Small intestine (tissue), 7 donors: ENCODE data around the gene MFN2. TPM values are rescaled to one million over a fixed set of nuclear protein-coding genes. Genes with fewer than 3 reads are reported as not detected.

Experiments used
- DNase-seq, 2 donors: peaks; one replicate each; pipeline versions ENCODE4 v3.0.0 to v3.0.0-alpha.2; 2013
- FAIRE-seq: peaks from 2 replicates; lab custom pipeline; 2012; peaks lifted over from hg19 to GRCh38; lab: Jason Lieb, UNC
- H3K27ac ChIP-seq, 3 donors: one replicate each; pipeline ENCODE4 v1.5.1; 2013; ENCODE audit warnings: low read length in 2 of 3, mild to moderate bottlenecking in 2 of 3, control low read depth in 1 of 3, inconsistent platforms in 1 of 3, low read depth in 1 of 3, moderate library complexity in 1 of 3
- H3K27me3 ChIP-seq, 3 donors: one replicate each; pipeline ENCODE4 v1.6.1; 2013; ENCODE audit warnings: low read length in 3 of 3, inconsistent platforms in 1 of 3; ENCODE audit not compliant: control insufficient read depth in 3 of 3, insufficient read depth in 3 of 3
- H3K36me3 ChIP-seq, 3 donors: one replicate each; pipeline ENCODE4 v1.6.1; 2013; ENCODE audit warnings: low read length in 3 of 3, inconsistent platforms in 1 of 3, low read depth in 1 of 3, mild to moderate bottlenecking in 1 of 3, moderate library complexity in 1 of 3; ENCODE audit not compliant: control insufficient read depth in 3 of 3, insufficient read depth in 2 of 3
- H3K4me1 ChIP-seq, 3 donors: one replicate each; pipeline ENCODE4 v1.6.1; 2013; ENCODE audit warnings: low read length in 2 of 3, inconsistent platforms in 1 of 3, low read depth in 1 of 3, mild to moderate bottlenecking in 1 of 3, moderate library complexity in 1 of 3; ENCODE audit not compliant: control insufficient read depth in 3 of 3, insufficient read depth in 2 of 3
- H3K4me3 ChIP-seq, 3 donors: one replicate each; pipeline ENCODE4 v1.5.1; 2013; ENCODE audit warnings: low read length in 3 of 3, control low read depth in 1 of 3, inconsistent platforms in 1 of 3, low read depth in 1 of 3, mild to moderate bottlenecking in 1 of 3, moderate library complexity in 1 of 3
- H3K9me3 ChIP-seq, 2 donors: one replicate each; pipeline ENCODE4 v1.6.1; 2013; ENCODE audit warnings: low read depth in 1 of 2, low read length in 1 of 2; ENCODE audit not compliant: control insufficient read depth in 2 of 2, insufficient read depth in 1 of 2
- WGBS, 3 donors: extraction: QIAGEN DNeasy Blood & Tissue Kit; methylation state at CpG; one replicate each; pipeline ENCODE4 v1.1.7; 2013; 5-methylcytosine and 5-hydroxymethylcytosine counted together
- polyA plus RNA-seq, 4 donors: library from polyadenylated mRNA; stranded (reverse) in 3 of 4; unstranded in 1 of 4; fragments of 200-250 nt in 3 of 4; fragments of 120-200 nt in 1 of 4; gene quantifications; one replicate each; pipeline versions ENCODE4 v1.2.1 to v1.2.3, GENCODE V29; 2013
- donor health status: healthy with polysubstance abuse.
- donor health status: control.
- donor health status: control.
- donor health status: Bipolar disorder and iron deficiency.
- donor health status: healthy.

Gene MFN2
- polyA plus RNA-seq, 4 donors: 60.3 to 87.0 (median 78.9) TPM

DNA sequence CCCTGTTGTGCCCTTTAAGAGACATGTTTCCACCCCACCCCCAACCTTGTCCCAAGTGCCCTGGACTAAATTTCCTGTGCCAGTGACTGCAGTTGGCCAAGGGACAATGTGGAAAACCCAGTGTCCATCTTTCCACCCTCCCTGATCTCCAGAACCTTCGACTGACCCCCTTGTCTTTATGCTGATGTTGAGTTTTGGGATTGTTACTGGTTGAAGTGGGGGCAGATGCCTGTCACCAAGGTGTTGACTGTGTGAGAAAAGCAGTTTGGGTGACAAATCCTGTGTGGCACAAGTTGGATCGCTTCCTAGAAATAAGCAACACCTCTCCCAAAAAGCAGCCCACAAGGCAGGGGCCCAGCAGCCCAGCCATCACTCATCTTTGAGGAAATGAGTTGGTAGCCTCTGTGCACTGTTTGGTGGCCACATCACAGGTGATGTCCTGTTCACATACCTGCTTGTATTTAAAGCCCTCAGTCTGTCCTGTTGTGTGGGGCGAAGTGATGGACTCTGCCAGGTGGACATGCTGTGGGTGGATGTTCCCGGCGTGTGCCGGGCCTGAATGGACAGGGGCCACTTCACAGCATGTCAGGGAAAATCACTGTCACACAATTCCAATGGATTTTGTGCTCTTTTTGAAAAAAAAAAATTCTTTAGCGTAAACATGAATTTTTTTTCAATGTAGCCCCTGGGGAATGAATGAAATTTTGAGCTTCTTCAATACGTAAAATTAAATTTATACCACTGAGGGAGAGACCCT, 32.5 kb downstream of the MFN2 start:
- DNase-seq: no peak
- Histone ChIP-seq H3K36me3 (peaks cover 0 to 56% (median 27%) of the 10 kb centered on the region in 3 donors), H3K27ac (no peak overlapping the region), H3K4me3 (no peak overlapping the region), H3K27me3 (no peaks in the 10 kb centered on the region), H3K4me1 (no peaks in the 10 kb centered on the region), H3K9me3 (no peaks in the 10 kb centered on the region)
- WGBS, 3 donors: 87 to 96% (median 95%) methylated on average over 8 of the region's 8 CpGs
- no peak for FAIRE-seq

DNA sequence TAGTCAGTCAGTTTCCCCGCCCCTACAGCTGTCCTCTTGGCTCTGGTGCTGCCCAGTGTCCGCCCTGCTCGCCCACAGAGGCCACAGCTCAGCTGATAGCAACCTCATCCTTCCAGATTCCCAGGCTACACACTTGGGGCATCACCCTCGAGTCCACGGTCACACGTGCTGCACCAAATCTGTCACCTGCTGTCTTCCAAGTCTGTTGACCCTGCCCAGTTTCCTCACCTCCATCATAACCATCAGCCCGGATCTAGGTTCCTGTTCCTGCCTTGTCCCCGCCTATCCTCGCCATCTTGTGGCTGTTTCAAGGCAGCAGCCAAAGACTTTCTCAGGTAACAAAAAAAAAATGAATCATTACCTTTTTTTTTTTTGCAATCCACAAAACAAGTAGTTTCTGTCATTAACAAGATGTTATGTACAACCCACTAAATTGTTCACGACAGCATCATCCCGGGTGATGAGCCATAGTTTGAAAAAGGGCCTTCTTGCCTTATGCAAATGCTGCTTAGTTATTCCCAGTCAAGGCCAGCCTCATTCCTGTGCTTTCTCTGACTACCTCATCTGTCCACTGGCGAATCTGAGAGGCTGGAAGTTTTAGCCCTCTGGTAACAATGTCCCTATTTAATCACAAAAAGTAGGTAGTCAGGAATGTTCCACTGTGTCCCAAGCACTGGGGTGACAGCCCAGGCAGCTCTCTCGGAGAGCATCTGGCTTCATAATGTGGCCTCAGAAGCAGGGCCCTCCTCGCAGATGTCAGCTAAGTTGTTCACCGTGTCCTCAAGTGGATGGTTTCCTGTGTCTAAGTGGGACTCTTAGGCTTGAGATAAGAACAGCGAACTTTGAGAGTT, 34.1 kb downstream of the MFN2 start:
- H3K4me1 ChIP-seq: no peaks in the 10 kb centered on the region
- no peak overlapping the region for H3K4me3 ChIP-seq
- no peak for FAIRE-seq
- no peak for DNase-seq
- peaks cover 0 to 46% (median 27%) of the 10 kb centered on the region in 3 donors for H3K36me3 ChIP-seq
- H3K27me3 ChIP-seq: no peaks in the 10 kb centered on the region
- H3K9me3 ChIP-seq: no peaks in the 10 kb centered on the region
- H3K27ac ChIP-seq: no peak overlapping the region
- 75 to 82% (median 80%) methylated on average over 16 of the region's 16 CpGs for WGBS, 3 donors

DNA sequence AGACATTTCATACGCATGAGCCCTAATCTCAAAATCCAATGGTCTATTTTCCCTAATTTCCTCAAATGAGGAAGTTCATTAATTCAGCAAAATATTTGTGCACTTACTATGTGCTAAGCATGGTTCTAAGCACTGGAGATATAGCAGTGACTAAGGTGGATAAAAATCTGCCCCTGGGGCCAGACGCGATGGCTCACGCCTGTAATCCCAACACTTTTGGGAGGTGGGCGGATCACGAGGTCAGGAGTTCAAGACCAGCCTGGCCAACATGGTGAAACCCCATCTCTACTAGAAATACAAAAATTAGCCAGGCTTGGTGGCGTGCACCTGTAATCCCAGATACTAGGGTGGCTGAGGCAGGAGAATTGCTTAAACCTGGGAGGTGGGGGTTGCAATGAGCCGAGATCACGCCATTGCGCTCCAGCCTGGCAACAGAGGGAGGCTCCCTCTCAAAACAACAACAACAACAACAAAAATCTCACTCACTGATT, 34.8 kb downstream of the MFN2 start:
- no peaks in the 10 kb centered on the region for H3K9me3 ChIP-seq
- DNase-seq (no peak), FAIRE-seq (no peak)
- H3K27me3 ChIP-seq: no peaks in the 10 kb centered on the region
- peaks cover 0 to 3% (median 0%) of the 10 kb centered on the region in 3 donors for H3K4me1 ChIP-seq
- 90 to 91% (median 90%) methylated on average over 10 of the region's 10 CpGs for WGBS, 3 donors
- no peak overlapping the region for H3K4me3 ChIP-seq
- H3K36me3 ChIP-seq: peaks cover 0 to 39% (median 25%) of the 10 kb centered on the region in 3 donors
- H3K27ac ChIP-seq: no peak overlapping the region

DNA sequence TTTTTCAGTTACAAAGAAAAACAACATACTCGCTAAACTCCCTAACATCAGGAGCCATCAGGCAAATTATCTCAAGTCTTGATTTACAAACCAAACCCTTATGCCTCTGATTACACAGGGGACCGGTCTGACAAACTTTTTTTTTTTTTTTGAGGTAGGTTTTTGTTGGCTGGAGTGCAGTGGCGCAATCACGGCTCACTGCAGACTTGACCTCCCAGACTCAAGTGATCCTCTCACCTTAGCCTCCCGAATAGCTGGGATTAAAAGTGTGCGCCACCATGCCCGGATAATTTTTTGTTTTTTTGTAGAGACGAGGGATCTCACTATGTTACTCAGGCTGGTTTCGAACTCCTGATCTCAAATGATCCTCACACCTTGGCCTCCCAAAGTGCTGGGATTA, 35.3 kb downstream of the MFN2 start:
- no peak overlapping the region for H3K27ac ChIP-seq
- peaks cover 0 to 34% (median 20%) of the 10 kb centered on the region in 3 donors for H3K36me3 ChIP-seq
- no peaks in the 10 kb centered on the region for H3K27me3 ChIP-seq
- no peak for FAIRE-seq
- WGBS, 3 donors: 92 to 93% (median 93%) methylated on average over 9 of the region's 9 CpGs
- peaks cover 0 to 3% (median 0%) of the 10 kb centered on the region in 3 donors for H3K4me1 ChIP-seq
- no peak for DNase-seq
- H3K9me3 ChIP-seq: no peaks in the 10 kb centered on the region
- H3K4me3 ChIP-seq: no peak overlapping the region

DNA sequence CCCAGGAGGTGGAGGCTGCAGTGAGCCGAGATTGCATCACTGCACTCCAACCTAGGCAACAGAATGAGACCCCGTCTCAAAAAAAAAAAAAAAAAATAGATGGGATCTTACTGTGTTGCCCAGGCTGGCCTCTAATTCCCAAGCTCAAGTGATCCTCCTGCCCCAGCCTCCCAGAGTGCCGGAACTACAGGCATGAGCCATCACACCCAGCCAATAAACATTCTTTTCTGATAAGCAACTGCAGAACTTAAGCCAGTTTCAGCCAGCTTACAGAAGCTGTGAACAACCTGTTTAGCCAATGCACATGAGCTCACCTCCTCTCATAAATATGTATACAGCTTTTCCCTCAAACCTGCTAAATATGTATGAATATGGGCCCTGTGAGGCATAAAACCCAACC, 35.9 kb downstream of the MFN2 start:
- WGBS, 3 donors: 83 to 91% (median 89%) methylated on average over 3 of the region's 3 CpGs
- H3K27me3 ChIP-seq: no peaks in the 10 kb centered on the region
- FAIRE-seq (no peak), DNase-seq (peak in 1 of 2 donors; percentile 24)
- H3K9me3 ChIP-seq: no peaks in the 10 kb centered on the region
- no peak overlapping the region for H3K27ac ChIP-seq
- H3K36me3 ChIP-seq: peaks cover 0 to 28% (median 15%) of the 10 kb centered on the region in 3 donors
- H3K4me1 ChIP-seq: peaks cover 0 to 3% (median 0%) of the 10 kb centered on the region in 3 donors
- no peak overlapping the region for H3K4me3 ChIP-seq

DNA sequence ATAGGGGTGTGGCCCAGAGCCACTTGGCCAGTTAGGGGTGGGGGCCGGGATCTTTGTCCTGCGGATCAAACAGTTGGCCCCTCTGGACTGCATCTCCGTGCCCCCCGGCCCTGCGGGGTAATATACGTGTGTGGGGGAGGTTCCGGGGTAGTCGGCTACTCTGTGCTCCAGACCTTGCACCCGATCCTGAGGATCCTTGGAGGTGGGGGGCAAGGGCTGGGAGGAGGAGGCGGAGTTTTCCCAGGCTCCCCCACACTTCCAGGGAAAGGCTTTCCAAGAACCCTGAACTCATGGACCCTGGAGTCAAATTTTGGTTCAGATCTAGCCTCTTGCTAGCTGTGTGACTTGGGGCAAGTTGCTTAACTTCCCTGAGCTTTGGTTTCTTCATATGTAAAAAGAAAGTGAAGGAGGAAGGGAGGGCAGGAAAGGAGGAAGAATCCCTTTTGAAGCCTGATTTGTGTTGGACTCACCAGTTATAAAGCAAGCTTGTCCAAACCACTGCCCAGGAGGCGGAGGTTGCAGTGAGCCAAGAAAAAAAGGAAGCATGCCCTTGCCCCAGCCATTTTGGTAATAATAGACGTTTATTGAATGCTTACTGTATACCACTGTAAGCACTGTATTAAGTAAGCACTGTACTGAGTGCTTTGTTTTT, 39.7 kb downstream of the MFN2 start:
- no peaks in the 10 kb centered on the region for H3K9me3 ChIP-seq
- FAIRE-seq (no peak), DNase-seq (peak; percentile 28 to 59)
- peak overlapping the region; percentile 59 to 94 (median 70) for H3K27ac ChIP-seq
- H3K36me3 ChIP-seq: peaks cover 0 to 28% (median 5%) of the 10 kb centered on the region in 3 donors
- H3K4me3 ChIP-seq: peak overlapping the region; percentile 72 to 98 (median 94)
- no peaks in the 10 kb centered on the region for H3K27me3 ChIP-seq
- 7 to 11% (median 9%) methylated on average over 12 of the region's 12 CpGs for WGBS, 3 donors
- H3K4me1 ChIP-seq: peaks cover 0 to 3% (median 0%) of the 10 kb centered on the region in 3 donors

DNA sequence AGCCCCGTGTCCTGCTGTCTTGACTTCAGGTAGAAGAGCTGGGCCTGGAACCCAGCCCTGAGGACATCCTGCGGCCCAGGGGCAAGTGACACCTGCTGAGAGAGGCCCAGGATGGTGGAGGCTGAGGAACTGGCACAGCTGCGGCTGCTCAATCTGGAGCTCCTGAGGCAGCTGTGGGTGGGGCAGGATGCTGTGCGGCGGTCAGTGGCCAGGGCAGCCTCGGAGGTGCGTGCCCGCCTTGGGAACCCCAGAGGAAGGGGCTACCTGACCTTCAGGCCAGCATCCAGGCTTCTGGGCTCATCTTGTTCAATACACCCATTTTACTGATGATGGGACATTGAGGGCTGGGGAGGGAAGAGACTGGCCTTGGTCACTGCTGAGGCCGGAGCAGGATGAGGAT, 41.4 kb downstream of the MFN2 start:
- peaks cover 0 to 3% (median 0%) of the 10 kb centered on the region in 3 donors for H3K4me1 ChIP-seq
- H3K9me3 ChIP-seq: no peaks in the 10 kb centered on the region
- WGBS, 3 donors: 87 to 94% (median 93%) methylated on average over 4 to 9 of the region's 9 CpGs
- H3K36me3 ChIP-seq: peaks cover 5 to 43% (median 5%) of the 10 kb centered on the region in 3 donors
- FAIRE-seq (no peak), DNase-seq (no peak)
- H3K27me3 ChIP-seq: no peaks in the 10 kb centered on the region
- no peak overlapping the region for H3K4me3 ChIP-seq
- no peak overlapping the region for H3K27ac ChIP-seq

DNA sequence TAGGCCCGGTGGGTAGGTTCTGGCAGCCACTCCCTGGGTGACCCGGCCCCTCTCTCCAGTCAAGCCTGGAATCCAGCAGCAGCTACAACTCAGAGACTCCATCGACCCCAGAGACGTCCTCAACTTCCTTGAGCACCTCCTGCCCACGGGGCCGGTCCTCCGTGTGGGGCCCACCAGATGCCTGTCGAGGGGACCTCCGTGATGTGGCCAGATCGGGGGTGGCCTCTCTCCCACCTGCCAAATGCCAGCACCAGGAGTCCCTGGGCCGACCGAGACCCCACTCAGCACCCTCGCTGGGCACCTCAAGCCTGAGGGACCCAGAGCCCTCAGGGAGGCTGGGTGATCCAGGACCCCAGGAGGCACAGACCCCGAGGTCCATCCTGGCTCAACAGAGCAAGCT, 41.8 kb downstream of the MFN2 start:
- Histone ChIP-seq H3K4me3 (no peak overlapping the region), H3K4me1 (peaks cover 0 to 3% (median 0%) of the 10 kb centered on the region in 3 donors), H3K36me3 (peaks cover 5 to 47% (median 6%) of the 10 kb centered on the region in 3 donors), H3K27ac (no peak overlapping the region), H3K9me3 (no peaks in the 10 kb centered on the region), H3K27me3 (no peaks in the 10 kb centered on the region)
- FAIRE-seq (no peak), DNase-seq (no peak)
- WGBS, 3 donors: 94 to 96% (median 95%) methylated on average over 13 to 14 of the region's 14 CpGs
